Measurements from ENCODE around the gene SLC25A40. TPM values are rescaled to one million over a fixed set of nuclear protein-coding genes. Genes with fewer than 3 reads are reported as not detected.
"Not testable (repeated sequence)": the region's sequence is repeated elsewhere in the genome, so short reads cannot be mapped to it uniquely, and the experiment has no call there.

Gene SLC25A40
- total RNA-seq (2014; rRNA removed), result 29.7 and 44.6 TPM in 2 replicates
- 7.3 TPM for polyA plus RNA-seq (2012)

- DNase-seq (ENCODE audit: low read depth), result peak; percentile 95
These were observed at the start of gene SLC25A40, which contains the start of gene DBF4 for GRCh38 chr7:87876040-87876868. Gene SLC25A40, minus strand, starts transcription at chr7:87876360. Its CDS starts 17,633 bp downstream, at chr7:87858727. Gene DBF4, plus strand, starts transcription at chr7:87876493. Its CDS starts 240 bp downstream, at chr7:87876733.

- not testable (repeated sequence) for DNase-seq (ENCODE audit: low read depth)
These were observed 46.7 kb upstream of the SLC25A40 start for GRCh38 chr7:87922759-87923395.

GRCh38 chr7:87920578-87920977 is 44.4 kb upstream of the SLC25A40 start:
- no peak for DNase-seq (ENCODE audit: low read depth)

- DNase-seq (ENCODE audit: low read depth), result no peak
These were observed 43.7 kb upstream of the SLC25A40 start for GRCh38 chr7:87919875-87920274.

- DNase-seq (ENCODE audit: low read depth), result no peak
These were observed 42.6 kb upstream of the SLC25A40 start for GRCh38 chr7:87918740-87919139.

- no peak for DNase-seq (ENCODE audit: low read depth)
These were observed 36.0 kb upstream of the SLC25A40 start for GRCh38 chr7:87912121-87912520.

- not testable (repeated sequence) for DNase-seq (ENCODE audit: low read depth)
These were observed 32.7 kb upstream of the SLC25A40 start for GRCh38 chr7:87908814-87909213.

GRCh38 chr7:87907136-87907906 is 31.2 kb upstream of the SLC25A40 start:
- not testable (repeated sequence) for DNase-seq (ENCODE audit: low read depth)

GRCh38 chr7:87899255-87899654 is 23.1 kb upstream of the SLC25A40 start:
- DNase-seq (ENCODE audit: low read depth), result no peak

- no peak for DNase-seq (ENCODE audit: low read depth)
These were observed 19.2 kb upstream of the SLC25A40 start for GRCh38 chr7:87895363-87895762.

- DNase-seq (ENCODE audit: low read depth), result peak; percentile 49
These were observed 10.7 kb upstream of the SLC25A40 start for GRCh38 chr7:87886875-87887274.

- no peak for DNase-seq (ENCODE audit: low read depth)
These were observed 8.9 kb upstream of the SLC25A40 start for GRCh38 chr7:87885018-87885417.

GRCh38 chr7:87882151-87882937 is 6.2 kb upstream of the SLC25A40 start:
- DNase-seq (ENCODE audit: low read depth), result no peak

- DNase-seq (ENCODE audit: low read depth), result no peak
These were observed 2.1 kb upstream of the SLC25A40 start for GRCh38 chr7:87878208-87878735.

- DNase-seq (ENCODE audit: low read depth), result no peak
These were observed 1.3 kb upstream of the SLC25A40 start for GRCh38 chr7:87877366-87878040.

- DNase-seq (ENCODE audit: low read depth), result peak; percentile 66
These were observed 692 bp upstream of the SLC25A40 start for GRCh38 chr7:87876869-87877234.

GRCh38 chr7:87875151-87876039 is 765 bp downstream of the SLC25A40 start:
- DNase-seq (ENCODE audit: low read depth), result no peak

GRCh38 chr7:87874066-87874465 is 2.1 kb downstream of the SLC25A40 start:
- no peak for DNase-seq (ENCODE audit: low read depth)

- DNase-seq (ENCODE audit: low read depth), result not testable (repeated sequence)
These were observed 2.8 kb downstream of the SLC25A40 start for GRCh38 chr7:87873328-87873727.

Measured in LHCN-M2 (cell line).